WTC11 (cell line): ENCODE data around the gene CAMKMT.

ENCODE experiments used
- CTCF ChIP-seq: fragments of 200-600 bp; IDR thresholded peaks from 2 replicates; pipeline ENCODE4 v1.8.0; 2022; ENCODE audit warnings: antibody characterized with exemption
- JUN ChIP-seq: sonication (generic); formaldehyde crosslinking; IDR thresholded peaks from 2 replicates; pipeline ENCODE4 v1.8.0; 2023; ENCODE audit warnings: mild to moderate bottlenecking, missing genetic modification reagents

- TF ChIP-seq JUN (CRISPR knock-in tag) = no peak
- no peak for TF ChIP-seq CTCF
Measured at GRCh38 chr2:44347526-44347925, 14.2 kb upstream of the CAMKMT start.
